Mesenchymal stem cell (in vitro differentiated cells and primary cell): ENCODE data around the gene ZSCAN5B.

ENCODE experiments used
- DNase-seq: peaks from one replicate; pipeline ENCODE4 v3.0.0-alpha.2; 2013
- H2AFZ ChIP-seq: one replicate; pipeline ENCODE4 v1.6.1; 2013; ENCODE audit warnings: low read depth, mild to moderate bottlenecking, control low read depth, inconsistent platforms, low read length, moderate library complexity
- H2AK5ac ChIP-seq: 2 replicates; pipeline ENCODE4 v1.6.1; 2013; ENCODE audit warnings: low read length, moderate library complexity, mild to moderate bottlenecking, inconsistent platforms; ENCODE audit not compliant: severe bottlenecking
- H2BK120ac ChIP-seq: one replicate; pipeline ENCODE4 v1.6.1; 2013; ENCODE audit warnings: low read depth, mild to moderate bottlenecking, inconsistent platforms, low read length, moderate library complexity
- H2BK12ac ChIP-seq, 2 experiments: one replicate each; pipeline ENCODE4 v1.6.1; 2013; ENCODE audit warnings: inconsistent platforms in 2 of 2, low read length in 2 of 2, mild to moderate bottlenecking in 2 of 2, moderate library complexity in 2 of 2, control low read depth in 1 of 2
- H2BK15ac ChIP-seq: one replicate; pipeline ENCODE4 v1.6.1; 2013; ENCODE audit warnings: mild to moderate bottlenecking, low read depth, inconsistent platforms; ENCODE audit not compliant: poor library complexity, severe bottlenecking
- H2BK5ac ChIP-seq: 2 replicates; pipeline ENCODE4 v1.6.1; 2013; ENCODE audit warnings: low read depth, mild to moderate bottlenecking, low read length, control low read depth, inconsistent platforms; ENCODE audit not compliant: poor library complexity, severe bottlenecking
- H3K14ac ChIP-seq, 2 experiments: one replicate each; pipeline ENCODE4 v1.6.1; 2013; ENCODE audit warnings: inconsistent platforms in 2 of 2, low read length in 2 of 2, control low read depth in 1 of 2, mild to moderate bottlenecking in 1 of 2, moderate library complexity in 1 of 2
- H3K18ac ChIP-seq, 2 experiments: one replicate each; pipeline ENCODE4 v1.6.1; 2013; ENCODE audit warnings: inconsistent platforms in 2 of 2, low read length in 2 of 2, control low read depth in 1 of 2, low read depth in 1 of 2, mild to moderate bottlenecking in 1 of 2
- H3K23ac ChIP-seq, 2 experiments: one replicate each; pipeline ENCODE4 v1.6.1; 2013; ENCODE audit warnings: inconsistent platforms in 2 of 2, low read length in 2 of 2, mild to moderate bottlenecking in 2 of 2, moderate library complexity in 2 of 2, control low read depth in 1 of 2
- H3K27ac ChIP-seq: 2 replicates; pipeline ENCODE4 v1.5.1; 2013; ENCODE audit warnings: mild to moderate bottlenecking, moderate library complexity, low read length, control low read depth, inconsistent platforms; ENCODE audit not compliant: poor library complexity, severe bottlenecking
- H3K27me3 ChIP-seq, 2 experiments: 2 replicates each; pipeline versions ENCODE4 v1.6.1 to v1.7.0; 2013; ENCODE audit warnings: low read length in 2 of 2, mild to moderate bottlenecking in 2 of 2, moderate library complexity in 2 of 2, control low read depth in 1 of 2, inconsistent platforms in 1 of 2; ENCODE audit not compliant: control insufficient read depth in 1 of 2, insufficient read depth in 1 of 2
- H3K36me3 ChIP-seq, 2 experiments: 2 replicates each; pipeline versions ENCODE4 v1.6.1 to v1.7.0; 2013; ENCODE audit warnings: low read length in 2 of 2, control low read depth in 1 of 2, inconsistent platforms in 1 of 2, low read depth in 1 of 2, mild to moderate bottlenecking in 1 of 2; ENCODE audit not compliant: insufficient read depth in 2 of 2, control insufficient read depth in 1 of 2
- H3K4ac ChIP-seq, 2 experiments: one replicate each; pipeline ENCODE4 v1.6.1; 2013; ENCODE audit warnings: inconsistent platforms in 2 of 2, low read length in 2 of 2, mild to moderate bottlenecking in 2 of 2, moderate library complexity in 2 of 2, control low read depth in 1 of 2, low read depth in 1 of 2
- H3K4me1 ChIP-seq: 2 replicates; pipeline ENCODE4 v1.6.1; 2013; ENCODE audit warnings: low read depth, low read length, control low read depth; ENCODE audit not compliant: control insufficient read depth, insufficient read depth
- H3K4me2 ChIP-seq: 2 replicates; pipeline ENCODE4 v1.6.1; 2013; ENCODE audit warnings: low read length, mild to moderate bottlenecking, inconsistent platforms; ENCODE audit not compliant: poor library complexity, severe bottlenecking
- H3K4me3 ChIP-seq, 2 experiments: 2 replicates each; pipeline versions ENCODE4 v1.5.1 to v1.7.0; 2013; ENCODE audit warnings: low read length in 2 of 2, mild to moderate bottlenecking in 2 of 2, control low read depth in 1 of 2, low read depth in 1 of 2; ENCODE audit not compliant: insufficient read depth in 1 of 2
- H3K79me1 ChIP-seq: replicated peaks from 2 replicates; pipeline ENCODE4 v1.6.1; 2013; ENCODE audit warnings: mild to moderate bottlenecking, control low read depth, low read length, inconsistent platforms; ENCODE audit not compliant: poor library complexity, severe bottlenecking
- H3K9ac ChIP-seq: 2 replicates; pipeline ENCODE4 v1.7.0; 2013; ENCODE audit warnings: mild to moderate bottlenecking, low read length, moderate library complexity
- H3K9me3 ChIP-seq: 2 replicates; pipeline ENCODE4 v1.7.0; 2013; ENCODE audit warnings: mild to moderate bottlenecking, low read length; ENCODE audit not compliant: control insufficient read depth
- H4K8ac ChIP-seq: one replicate; pipeline ENCODE4 v1.6.1; 2013; ENCODE audit warnings: inconsistent platforms, mild to moderate bottlenecking, low read length, moderate library complexity
- H4K91ac ChIP-seq: one replicate; pipeline ENCODE4 v1.6.1; 2013; ENCODE audit warnings: mild to moderate bottlenecking, low read length, inconsistent platforms
- WGBS: methylation state at CpG from one replicate; pipeline ENCODE4 v1.1.7; 2013; ENCODE audit warnings: mixed read lengths; 5-methylcytosine and 5-hydroxymethylcytosine counted together

The ZSCAN5B gene

GRCh38 chr19:56141417-56141993, 56.1 kb downstream of the ZSCAN5B start:
- 8% methylated on average over 18 of the region's 26 CpGs for WGBS
- Histone ChIP-seq H2AK5ac (no peak overlapping the region), H3K14ac (no peak overlapping the region), H2AFZ (no peak overlapping the region), H4K91ac (no peak overlapping the region), H3K4ac (peak overlapping the region in 1 of 2 experiments; percentile 41), H2BK5ac (no peak overlapping the region), H2BK12ac (no peak overlapping the region), H3K18ac (peak overlapping the region in 1 of 2 experiments; percentile 13), H3K4me3 (peak overlapping the region; percentile 65 to 86), H2BK120ac (no peak overlapping the region), H3K27ac (no peak overlapping the region), H3K23ac (no peak overlapping the region), H3K36me3 (peaks cover 3 to 25% of the 10 kb centered on the region in 2 experiments), H3K9ac (peak overlapping the region; percentile 94), H3K79me1 (peaks cover 21% of the 10 kb centered on the region), H3K27me3 (no peaks in the 10 kb centered on the region), H3K4me1 (peaks cover 15% of the 10 kb centered on the region), H3K9me3 (no peaks in the 10 kb centered on the region), H2BK15ac (no peak overlapping the region), H3K4me2 (peak overlapping the region; percentile 80), H4K8ac (peak overlapping the region; percentile 71)
- peak; percentile 19 for DNase-seq

GRCh38 chr19:56140583-56141416, 56.8 kb downstream of the ZSCAN5B start, which contains the start of gene ZNF444:
TSS of gene ZNF444 (plus strand) at chr19:56141287. CDS start at chr19:56146912, 5,625 bp downstream.
- H4K8ac ChIP-seq = peak within 1 kb of the TSS; percentile 95

GRCh38 chr19:56139847-56140582, 57.6 kb downstream of the ZSCAN5B start:
- H3K79me1 ChIP-seq = peaks cover 13% of the 10 kb centered on the region
- peak overlapping the region; percentile 35 to 90 for H3K4ac ChIP-seq
- no peaks in the 10 kb centered on the region for H3K9me3 ChIP-seq
- peaks cover 15% of the 10 kb centered on the region for H3K4me1 ChIP-seq
- peak overlapping the region; percentile 57 to 81 for H3K4me3 ChIP-seq
- H3K27ac ChIP-seq = peak overlapping the region; percentile 63
- peak overlapping the region; percentile 94 for H2BK15ac ChIP-seq
- peak overlapping the region; percentile 95 for H4K8ac ChIP-seq
- peak overlapping the region; percentile 61 for H2BK5ac ChIP-seq
- peaks cover 3 to 13% of the 10 kb centered on the region in 2 experiments for H3K36me3 ChIP-seq
- peak overlapping the region in 1 of 2 experiments; percentile 18 for H2BK12ac ChIP-seq
- peak overlapping the region; percentile 91 for H2AFZ ChIP-seq
- no peaks in the 10 kb centered on the region for H3K27me3 ChIP-seq
- peak; percentile 15 for DNase-seq
- H2BK120ac ChIP-seq = no peak overlapping the region
- H3K14ac ChIP-seq = peak overlapping the region in 1 of 2 experiments; percentile 96
- peak overlapping the region; percentile 85 for H3K4me2 ChIP-seq
- 51% methylated on average over 22 of the region's 22 CpGs for WGBS
- H3K9ac ChIP-seq = peak overlapping the region; percentile 94
- peak overlapping the region; percentile 85 to 89 for H3K18ac ChIP-seq
- H4K91ac ChIP-seq = peak overlapping the region; percentile 57
- peak overlapping the region; percentile 83 for H2AK5ac ChIP-seq
- H3K23ac ChIP-seq = no peak overlapping the region

More at GRCh38 chr19:56140583-56141416, 56.8 kb downstream of the ZSCAN5B start, which contains the start of gene ZNF444:
- H3K18ac ChIP-seq = peak within 1 kb of the TSS; percentile 85 to 89
- H3K4me2 ChIP-seq = peak within 1 kb of the TSS; percentile 85
- peaks cover 15% of the 10 kb centered on the region for H3K4me1 ChIP-seq
- H3K9ac ChIP-seq = peak within 1 kb of the TSS; percentile 94
- peaks cover 16% of the 10 kb centered on the region for H3K79me1 ChIP-seq
- no peak within 1 kb of the TSS for H2AK5ac ChIP-seq
- H3K4me3 ChIP-seq = peak within 1 kb of the TSS; percentile 65 to 86
- H2AFZ ChIP-seq = peak within 1 kb of the TSS; percentile 91
- WGBS = under 1% methylated on average over 56 of the region's 56 CpGs
- H3K23ac ChIP-seq = no peak within 1 kb of the TSS
- peak; percentile 100 for DNase-seq
- H3K14ac ChIP-seq = peak within 1 kb of the TSS in 1 of 2 experiments; percentile 96
- peak within 1 kb of the TSS; percentile 57 for H4K91ac ChIP-seq
- peak within 1 kb of the TSS; percentile 61 for H2BK5ac ChIP-seq
- no peaks in the 10 kb centered on the region for H3K9me3 ChIP-seq
- H2BK12ac ChIP-seq = no peak within 1 kb of the TSS
- H3K36me3 ChIP-seq = peaks cover 3 to 18% of the 10 kb centered on the region in 2 experiments
- H2BK120ac ChIP-seq = no peak within 1 kb of the TSS
- H2BK15ac ChIP-seq = no peak within 1 kb of the TSS
- peak within 1 kb of the TSS; percentile 69 for H3K27ac ChIP-seq
- H3K4ac ChIP-seq = peak within 1 kb of the TSS; percentile 59 to 90
- H3K27me3 ChIP-seq = no peaks in the 10 kb centered on the region
